B cell (primary cell): ENCODE results near the gene TMEM143. TPM values are rescaled to one million over a fixed set of nuclear protein-coding genes. Genes with fewer than 3 reads are reported as not detected.
A peak's percentile ranks its signal among the peaks of the same experiment; 100 is the strongest.

Source experiments
- ATAC-seq: fragments of 200-7000 bp; cut with Tn5 transposase; one replicate; pipeline ENCODE4 v1.10.0; 2021; ENCODE audit warnings: low read depth, mild to moderate bottlenecking, moderate number of reproducible peaks, moderate library complexity
- CTCF ChIA-PET: fragments of 350-600 bp; sonication (Branson Sonifier 250); formaldehyde crosslinking; loops from one replicate; lab custom pipeline; 2021; ENCODE audit warnings: antibody characterized with exemption, inconsistent platforms; lab: Charles Lee
- POLR2A ChIA-PET: fragments of 350-600 bp; sonication (Branson Sonifier 250); formaldehyde crosslinking; loops from one replicate; lab custom pipeline; 2021; ENCODE audit warnings: antibody characterized with exemption; lab: Charles Lee
- DNase-seq: peaks from one replicate; pipeline ENCODE4 v3.0.0; 2013
- H2AFZ ChIP-seq: 2 replicates; pipeline ENCODE4 v1.6.1; 2012; ENCODE audit warnings: mild to moderate bottlenecking, low read depth, low read length; ENCODE audit not compliant: insufficient read depth, poor library complexity, severe bottlenecking
- H3K27ac ChIP-seq, 2 donors: 1 replicate in 1 of 2; 2 replicates in 1 of 2; pipeline ENCODE4 v1.5.1; 2012 to 2013; ENCODE audit warnings: low read length in 2 of 2, mild to moderate bottlenecking in 2 of 2, moderate library complexity in 1 of 2
- H3K27me3 ChIP-seq, 4 experiments: fragments of 200-600 bp in 1 of 4; sonication (generic) in 1 of 4; replicated peaks in 1 of 4; 1 replicate in 2 of 4; 2 replicates in 2 of 4; pipeline versions ENCODE4 v1.6.1 to v1.7.0; 2013 to 2016; ENCODE audit warnings: low read length in 3 of 4, mild to moderate bottlenecking in 2 of 4, mixed read lengths in 1 of 4, moderate library complexity in 1 of 4; ENCODE audit not compliant: insufficient read depth in 4 of 4, control insufficient read depth in 3 of 4; ENCODE audit errors: control extremely low read depth in 1 of 4
- H3K36me3 ChIP-seq, 2 experiments: replicated peaks in 1 of 2; 1 replicate in 1 of 2; 2 replicates in 1 of 2; pipeline versions ENCODE4 v1.6.1 to v1.7.1; 2013; ENCODE audit warnings: low read length in 1 of 2; ENCODE audit not compliant: insufficient read depth in 2 of 2, control insufficient read depth in 1 of 2; ENCODE audit errors: control extremely low read depth in 1 of 2, extremely low read depth in 1 of 2
- H3K4me1 ChIP-seq, 2 donors: fragments of 200-600 bp in 1 of 2; sonication (generic) in 1 of 2; 1 replicate in 1 of 2; 2 replicates in 1 of 2; pipeline versions ENCODE4 v1.5.1 to v1.6.1; 2013 to 2017; ENCODE audit warnings: low read length in 2 of 2; ENCODE audit not compliant: control insufficient read depth in 2 of 2, insufficient read depth in 2 of 2
- H3K4me2 ChIP-seq: replicated peaks from 2 replicates; pipeline ENCODE3; 2012; ENCODE audit warnings: mild to moderate bottlenecking, low read depth, low read length; ENCODE audit not compliant: poor library complexity, severe bottlenecking
- H3K4me3 ChIP-seq, 5 experiments: fragments of 200-600 bp in 1 of 5; sonication (generic) in 1 of 5; 1 replicate in 3 of 5; 2 replicates in 2 of 5; pipeline versions ENCODE4 v1.5.1 to v1.7.0; 2011 to 2016; ENCODE audit warnings: low read length in 4 of 5, mild to moderate bottlenecking in 4 of 5, low read depth in 2 of 5, control low read depth in 1 of 5, moderate library complexity in 1 of 5; ENCODE audit not compliant: insufficient read depth in 1 of 5; ENCODE audit errors: control extremely low read depth in 1 of 5, extremely low read depth in 1 of 5
- H3K79me2 ChIP-seq: fragments of 200-600 bp; sonication (generic); one replicate; pipeline ENCODE4 v1.6.0; 2016; ENCODE audit warnings: low read length; ENCODE audit not compliant: control insufficient read depth, insufficient read depth
- H3K9ac ChIP-seq: fragments of 200-600 bp; sonication (generic); 2 replicates; pipeline ENCODE4 v1.6.1; 2017; ENCODE audit warnings: mild to moderate bottlenecking, low read length, moderate library complexity
- H3K9me3 ChIP-seq, 3 donors: one replicate each; pipeline versions ENCODE4 v1.6.1 to v1.7.1; 2013; ENCODE audit warnings: low read length in 2 of 3; ENCODE audit not compliant: control insufficient read depth in 2 of 3, insufficient read depth in 1 of 3; ENCODE audit errors: control extremely low read depth in 1 of 3
- H4K20me1 ChIP-seq: 2 replicates; pipeline ENCODE4 v1.6.0; 2012; ENCODE audit warnings: mild to moderate bottlenecking, low read length; ENCODE audit not compliant: insufficient read depth, control insufficient read depth, poor library complexity, severe bottlenecking
- H3K27ac Mint-ChIP-seq: one replicate; pipeline ENCODE4 v1.8.0; 2021; ENCODE audit warnings: mixed read lengths
- H3K27me3 Mint-ChIP-seq: one replicate; pipeline ENCODE4 v1.8.0; 2021; ENCODE audit warnings: mixed read lengths
- H3K4me1 Mint-ChIP-seq: one replicate; pipeline ENCODE4 v1.8.0; 2021; ENCODE audit warnings: mixed read lengths
- H3K4me3 Mint-ChIP-seq: one replicate; pipeline ENCODE4 v1.8.0; 2021; ENCODE audit warnings: mixed read lengths
- H3K9me3 Mint-ChIP-seq: one replicate; pipeline ENCODE4 v1.8.0; 2022; ENCODE audit warnings: mixed read lengths; ENCODE audit not compliant: insufficient read depth
- CTCF ChIP-seq: fragments of 200-600 bp; IDR thresholded peaks from one replicate; pipeline ENCODE4 v1.8.0; 2022; ENCODE audit warnings: antibody characterized with exemption, mild to moderate bottlenecking
- EZH2 ChIP-seq: IDR thresholded peaks from 2 replicates; pipeline ENCODE4 v1.6.1; 2012; ENCODE audit warnings: borderline replicate concordance, low read depth, mild to moderate bottlenecking, moderate library complexity, low read length; ENCODE audit not compliant: insufficient read depth, poor library complexity, severe bottlenecking
- WGBS: methylation state at CpG from one replicate; pipeline ENCODE4 v1.1.5; 2013; ENCODE audit warnings: missing lambda C conversion rate; ENCODE audit not compliant: insufficient coverage; 5-methylcytosine and 5-hydroxymethylcytosine counted together
- intact Hi-C: fragments of 100-400 bp; cut with micrococcal nuclease; formaldehyde crosslinking; loops from one replicate; pipeline ENCODE4 v1.10.0; 2022
- polyA plus RNA-seq: library from polyadenylated mRNA; depleted of rRNA; stranded (reverse); fragments of >200 nt; gene quantifications from 2 replicates; pipeline ENCODE4 v1.2.3, GENCODE V29; 2012
- total RNA-seq, 2 donors: library from RNA; stranded (reverse); fragments of 120-200 nt in 1 of 2; gene quantifications; 1 replicate in 1 of 2; 2 replicates in 1 of 2; pipeline versions ENCODE4 v1.2.3 to v1.2.4, GENCODE V29; 2013 to 2022

TMEM143 gene
- total and polyA plus RNA-seq, 2 donors (not counting 1 experiment from before 2014, with no cell fraction given) = 30.0 to 34.3 TPM

DNA sequence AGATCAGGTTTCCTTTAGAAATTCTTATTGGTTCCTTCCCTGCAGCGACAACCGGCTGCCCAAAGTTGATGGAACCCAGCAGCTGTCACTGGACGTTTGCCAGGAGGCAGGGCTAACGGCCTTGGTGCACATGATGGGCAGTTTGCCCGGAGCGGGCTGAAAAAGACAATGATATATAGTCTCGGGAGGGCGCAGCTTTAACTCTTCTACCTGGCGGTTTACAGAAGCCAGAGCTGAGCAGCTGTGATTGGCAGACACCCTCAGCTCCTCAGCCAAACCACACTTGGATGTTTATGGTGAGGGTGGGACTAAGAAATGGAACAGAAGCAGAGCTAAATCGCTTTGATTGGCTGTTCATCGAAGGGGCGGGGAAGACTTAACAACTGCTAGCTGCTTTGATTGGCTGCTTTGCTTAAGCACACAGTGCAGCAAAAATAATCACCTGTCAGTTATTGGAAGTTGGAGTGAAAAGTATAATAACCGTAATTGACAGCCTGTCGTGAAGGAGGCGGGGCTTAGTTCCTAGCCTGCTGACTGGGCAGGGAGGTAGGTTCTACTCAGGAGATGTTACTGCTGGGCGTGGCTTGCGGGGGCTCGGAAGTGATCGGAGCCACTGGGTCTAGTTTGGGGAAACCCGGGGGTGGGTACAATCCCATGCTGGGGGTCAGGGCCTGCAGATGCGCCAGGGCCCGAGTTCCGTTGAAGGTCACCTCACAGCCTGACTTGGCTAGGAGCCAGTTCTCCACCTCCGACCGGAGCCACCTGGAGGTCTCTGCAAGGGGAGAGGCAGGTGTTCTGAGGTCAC, 30.9 kb downstream of the TMEM143 start:
- Histone ChIP-seq H3K9me3 (peaks cover 0 to 4% (median 2%) of the 10 kb centered on the region in 3 donors), H3K9ac (peak overlapping the region; percentile 75), H2AFZ (peak overlapping the region; percentile 77), H3K4me1 (peaks cover 49 to 63% of the 10 kb centered on the region in 2 donors), H3K36me3 (peaks cover 0 to 32% of the 10 kb centered on the region in 2 experiments), H3K4me2 (peak overlapping the region; percentile 96), H3K4me3 (peak overlapping the region; percentile 59 to 94 (median 90)), H4K20me1 (peaks cover 30% of the 10 kb centered on the region), H3K27ac (peak overlapping the region; percentile 82 to 94), H3K79me2 (peaks cover 23% of the 10 kb centered on the region), H3K27me3 (no peaks in the 10 kb centered on the region)
- ATAC-seq (peak; percentile 67), DNase-seq (peak; percentile 98)
- intact Hi-C loops = loop anchor here (1.0 to 5.0 kb wide), 6 partner anchors 13 to 1994 kb away; partner anchors contain the start of genes CALM3, KCNC3, LIG1 and SYNGR4
- Mint-ChIP-seq H3K9me3 (no peaks in the 10 kb centered on the region), H3K27ac (peak overlapping the region; percentile 95), H3K4me1 (peaks cover 54% of the 10 kb centered on the region), H3K27me3 (no peaks in the 10 kb centered on the region), H3K4me3 (peak overlapping the region; percentile 98)
- TF ChIP-seq CTCF = no peak
- no peak for TF ChIP-seq EZH2
- 1% methylated on average over 25 of the region's 25 CpGs for WGBS
- POLR2A ChIA-PET = interaction anchor here (0.5 to 6.6 kb wide), 7 partner anchors 11 to 1076 kb away, joined by 3 to 180 read pairs (median 4); partner anchors contain the start of genes CCDC9, EMP3, SYNGR4 and TMEM143
- CTCF ChIA-PET = interaction anchor here (0.6 to 11.5 kb wide), 16 partner anchors 14 to 276 kb away, joined by 3 to 345 read pairs (median 8); partner anchors contain the start of genes EMP3, SYNGR4 and TMEM143
